GM19035 (cell line): ENCODE data around the gene MLLT3.

ENCODE experiments used
- ATAC-seq: cut with Tn5 transposase; IDR thresholded peaks from one replicate; pipeline ENCODE4 v1.9.1; 2021; ENCODE audit not compliant: unreplicated experiment

MLLT3 gene

GRCh38 chr9:20524776-20525175 lies 97.5 kb downstream of the MLLT3 start:
- no peak for ATAC-seq

- ATAC-seq, result no peak
These were observed 103.6 kb downstream of the MLLT3 start for GRCh38 chr9:20518737-20519136.

- ATAC-seq, result no peak
These were observed 109.0 kb downstream of the MLLT3 start for GRCh38 chr9:20513126-20513913.

GRCh38 chr9:20512636-20513035 lies 109.7 kb downstream of the MLLT3 start:
- ATAC-seq, result no peak

GRCh38 chr9:20512106-20512505 lies 110.2 kb downstream of the MLLT3 start:
- no peak for ATAC-seq

GRCh38 chr9:20511686-20512085 lies 110.6 kb downstream of the MLLT3 start:
- ATAC-seq, result no peak

- ATAC-seq, result no peak
These were observed 112.8 kb downstream of the MLLT3 start for GRCh38 chr9:20509466-20509865.

- peak; percentile 71 for ATAC-seq
These were observed 114.1 kb downstream of the MLLT3 start for GRCh38 chr9:20508242-20508641.

- ATAC-seq, result no peak
These were observed 114.9 kb downstream of the MLLT3 start for GRCh38 chr9:20507431-20507830.

GRCh38 chr9:20506099-20506900 lies 116.0 kb downstream of the MLLT3 start:
- no peak for ATAC-seq

- ATAC-seq, result no peak
These were observed 116.7 kb downstream of the MLLT3 start for GRCh38 chr9:20505574-20505973.

GRCh38 chr9:20504930-20505329 lies 117.4 kb downstream of the MLLT3 start:
- ATAC-seq, result no peak

GRCh38 chr9:20500101-20500500 lies 122.2 kb downstream of the MLLT3 start:
- no peak for ATAC-seq

GRCh38 chr9:20499013-20499412 lies 123.3 kb downstream of the MLLT3 start:
- ATAC-seq, result no peak

- no peak for ATAC-seq
These were observed 126.0 kb downstream of the MLLT3 start for GRCh38 chr9:20496328-20496727.

GRCh38 chr9:20495098-20495497 lies 127.2 kb downstream of the MLLT3 start:
- ATAC-seq, result no peak

GRCh38 chr9:20494035-20494434 lies 128.3 kb downstream of the MLLT3 start:
- ATAC-seq, result no peak

- ATAC-seq, result no peak
These were observed 129.5 kb downstream of the MLLT3 start for GRCh38 chr9:20492772-20493171.

- no peak for ATAC-seq
These were observed 130.7 kb downstream of the MLLT3 start for GRCh38 chr9:20491612-20492011.

GRCh38 chr9:20490246-20490834 lies 132.0 kb downstream of the MLLT3 start:
- ATAC-seq, result no peak

GRCh38 chr9:20488691-20489090 lies 133.6 kb downstream of the MLLT3 start:
- ATAC-seq, result no peak

- ATAC-seq, result no peak
These were observed 135.7 kb downstream of the MLLT3 start for GRCh38 chr9:20486552-20486951.
